ENCODE measurements around the gene TAGLN2. TPM values are rescaled to one million over a fixed set of nuclear protein-coding genes. Genes with fewer than 3 reads are reported as not detected.
A peak's percentile ranks its signal among the peaks of the same experiment; 100 is the strongest.

TAGLN2 gene
- total RNA-seq, 1 experiment from 2014 or later, result 526 TPM

- no peak for DNase-seq (ENCODE audit: low read depth)
These were observed 24.7 kb upstream of the TAGLN2 start for GRCh38 chr1:159949981-159950381.

DNA sequence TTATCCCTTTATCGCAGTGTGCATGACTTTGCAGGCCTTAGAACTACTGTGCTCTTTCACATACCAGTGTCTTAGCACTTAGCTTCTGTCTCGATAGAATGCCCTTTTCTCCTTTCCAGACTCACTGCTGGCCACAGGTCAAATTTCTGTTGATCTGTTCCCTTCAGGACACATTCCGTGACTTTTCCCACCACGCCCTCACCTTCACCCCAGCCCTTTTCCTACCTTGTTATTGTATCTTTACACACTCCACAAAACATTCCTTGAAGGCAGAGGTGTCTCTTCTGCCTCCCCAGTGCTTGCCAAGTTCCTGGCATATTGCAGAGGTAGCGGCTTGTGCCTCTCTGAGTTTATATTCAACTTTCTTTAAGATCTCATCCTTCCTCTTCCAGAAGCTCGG, 23.8 kb upstream of the TAGLN2 start:
- DNase-seq (ENCODE audit: low read depth), result no peak

- no peak for DNase-seq (ENCODE audit: low read depth)
These were observed 22.6 kb upstream of the TAGLN2 start for GRCh38 chr1:159947942-159948341.

- no peak for DNase-seq (ENCODE audit: low read depth)
These were observed 21.2 kb upstream of the TAGLN2 start for GRCh38 chr1:159946242-159947187.

- DNase-seq (ENCODE audit: low read depth), result peak; percentile 72
These were observed 20.4 kb upstream of the TAGLN2 start, which contains the start of gene IGSF9 for GRCh38 chr1:159945483-159946241. Gene IGSF9, minus strand, starts transcription at chr1:159945613. Its CDS starts 2,159 bp downstream, at chr1:159943454.

GRCh38 chr1:159944623-159945455, 19.5 kb upstream of the TAGLN2 start:
- DNase-seq (ENCODE audit: low read depth), result no peak

- no peak for DNase-seq (ENCODE audit: low read depth)
These were observed 18.8 kb upstream of the TAGLN2 start for GRCh38 chr1:159943908-159944622.

DNA sequence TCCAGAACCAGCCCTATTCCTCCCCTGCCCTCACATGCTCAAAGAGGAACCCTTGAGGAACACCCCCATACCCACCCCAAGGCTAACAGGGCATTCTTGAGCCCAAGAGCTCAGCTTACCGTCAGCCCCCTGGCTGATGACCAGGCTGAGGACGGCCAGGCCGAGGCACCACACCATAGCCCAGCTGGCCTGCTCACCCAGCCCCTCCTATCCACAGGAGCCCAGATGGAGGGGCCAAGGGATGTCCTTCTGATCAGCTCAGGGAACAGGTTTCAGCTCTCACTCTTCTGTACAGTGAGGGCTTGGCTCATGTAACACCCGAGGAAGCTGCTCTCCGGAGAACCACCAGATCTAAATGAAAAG, 18.0 kb upstream of the TAGLN2 start:
- no peak for DNase-seq (ENCODE audit: low read depth)

GRCh38 chr1:159942632-159943277, 17.4 kb upstream of the TAGLN2 start:
- no peak for DNase-seq (ENCODE audit: low read depth)

- DNase-seq (ENCODE audit: low read depth), result no peak
These were observed 16.6 kb upstream of the TAGLN2 start for GRCh38 chr1:159941591-159942560.

DNA sequence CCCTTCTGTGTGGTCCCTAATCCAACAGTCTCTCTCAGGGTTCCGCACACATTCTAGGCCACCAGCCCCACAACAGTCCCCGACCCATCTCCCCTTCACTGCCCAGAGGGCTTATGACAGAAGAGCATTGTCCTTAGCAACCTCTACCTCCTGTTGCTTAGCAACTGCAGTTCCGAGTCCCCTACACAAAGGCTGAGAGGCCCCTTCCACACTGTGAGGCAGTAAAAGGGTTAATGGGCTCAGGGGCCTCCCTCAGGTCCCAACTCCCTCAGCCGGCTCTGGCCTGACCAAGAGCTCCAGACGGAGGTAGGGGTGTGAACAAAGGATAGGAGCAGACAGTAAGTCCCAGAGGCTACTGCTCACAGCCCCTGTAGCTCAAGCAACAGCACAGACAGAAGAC, 15.8 kb upstream of the TAGLN2 start:
- DNase-seq (ENCODE audit: low read depth), result no peak

DNA sequence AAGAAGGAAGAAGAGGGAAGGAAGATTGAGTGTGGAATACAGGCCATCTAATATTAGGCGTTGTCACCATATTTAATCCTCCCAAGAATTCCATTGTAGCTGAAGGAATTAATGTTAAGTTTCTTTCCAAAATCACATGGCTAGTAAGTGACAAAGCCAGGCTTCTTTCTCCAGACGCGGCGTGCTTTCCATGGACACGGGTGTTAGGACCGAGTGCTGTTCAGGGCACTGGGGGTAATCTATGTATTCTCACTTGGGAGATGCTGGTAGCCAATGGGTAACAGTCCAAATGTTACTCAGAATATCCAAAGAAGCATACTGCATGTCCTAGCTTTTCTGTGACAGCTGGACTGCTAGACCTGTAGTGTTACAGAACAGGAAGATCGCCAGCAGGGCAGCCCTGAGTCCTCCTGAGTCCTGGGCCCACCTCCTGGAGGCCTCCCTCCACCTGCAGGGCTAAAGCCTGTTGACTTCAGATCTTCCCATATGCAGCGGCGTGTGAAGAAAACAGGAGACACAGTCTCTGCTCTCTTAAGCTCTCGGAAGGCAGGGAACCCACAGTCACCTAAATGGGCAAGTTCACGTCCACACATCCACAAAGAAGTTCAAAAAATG, 14.8 kb upstream of the TAGLN2 start:
- DNase-seq (ENCODE audit: low read depth), result no peak

- DNase-seq (ENCODE audit: low read depth), result no peak
These were observed 14.3 kb upstream of the TAGLN2 start for GRCh38 chr1:159939678-159940002.

GRCh38 chr1:159938905-159939677, 13.8 kb upstream of the TAGLN2 start:
- DNase-seq (ENCODE audit: low read depth), result no peak

DNA sequence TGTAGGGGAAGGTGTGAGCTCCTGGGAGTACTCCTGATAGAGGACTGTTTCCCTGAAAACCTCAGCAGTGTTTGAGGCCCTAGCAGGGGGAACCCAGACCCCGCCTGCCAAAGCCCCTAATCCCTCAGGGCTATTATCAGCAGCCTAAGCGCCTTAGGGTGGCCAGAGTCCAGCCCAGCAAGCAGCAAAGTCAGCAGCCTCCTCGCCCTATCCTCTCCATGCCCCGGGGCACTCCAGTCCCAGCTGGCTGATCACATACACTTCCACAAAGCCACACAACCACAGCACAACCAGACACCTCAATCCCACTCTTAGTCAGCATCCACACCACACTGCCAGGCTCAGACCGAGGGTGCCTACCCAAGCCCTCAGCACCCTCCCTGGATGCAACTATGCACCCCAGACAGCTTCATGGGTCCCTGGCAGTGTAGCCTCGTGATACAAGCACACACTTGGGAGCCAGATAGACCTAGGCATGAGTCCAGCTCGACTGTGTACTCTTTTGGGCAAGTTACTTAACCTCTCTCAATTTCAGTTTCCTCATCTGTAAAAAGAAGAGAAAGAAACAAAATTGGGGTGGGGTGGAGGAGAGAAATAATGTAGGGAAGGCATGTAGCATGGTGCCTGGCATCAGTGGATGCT, 13.0 kb upstream of the TAGLN2 start:
- peak; percentile 58 for DNase-seq (ENCODE audit: low read depth)

- no peak for DNase-seq (ENCODE audit: low read depth)
These were observed 11.9 kb upstream of the TAGLN2 start for GRCh38 chr1:159937054-159937750.

DNA sequence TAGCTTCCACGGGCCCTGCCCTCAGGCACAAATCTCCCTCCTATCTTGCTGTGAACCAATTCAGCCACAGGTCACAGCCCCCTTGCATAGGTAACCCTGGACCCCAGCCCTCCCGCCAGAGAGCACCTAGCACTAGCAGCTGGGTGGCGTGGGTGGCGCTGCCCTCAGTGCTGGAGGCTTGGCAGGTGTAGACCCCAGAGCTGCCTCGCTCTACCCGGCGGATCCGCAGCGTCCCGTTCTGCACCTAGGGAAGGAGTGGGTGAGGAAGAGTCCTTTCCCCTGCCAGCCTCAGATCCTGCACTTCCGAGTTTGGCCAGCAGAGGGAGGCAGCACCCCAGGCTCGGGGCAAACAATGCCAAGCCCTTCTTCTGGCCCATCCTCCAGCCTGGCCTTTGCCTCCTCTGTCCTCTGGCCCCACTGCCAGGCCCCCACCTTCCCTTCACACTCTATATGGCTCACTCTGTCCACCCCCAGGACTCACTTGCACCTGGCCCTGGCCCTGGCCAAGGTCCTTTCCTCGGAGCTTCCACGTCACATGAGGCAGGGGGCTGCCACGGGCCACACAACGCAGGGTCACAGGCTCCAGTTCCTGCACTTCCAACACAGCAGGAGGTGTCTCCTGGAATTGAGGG, 11.1 kb upstream of the TAGLN2 start:
- peak; percentile 57 for DNase-seq (ENCODE audit: low read depth)

Data from M059J (cell line).